ENCODE data around the gene REV3L. TPM values are rescaled to one million over a fixed set of nuclear protein-coding genes. Genes with fewer than 3 reads are reported as not detected.
A peak's percentile ranks its signal among the peaks of the same experiment; 100 is the strongest.

Gene REV3L
- polyA plus RNA-seq, 4 donors: 4.2 to 16.8 (median 8.4) TPM

GRCh38 chr6:111381728-111382127, 101.3 kb downstream of the REV3L start:
- peaks cover 3 to 24% (median 8%) of the 10 kb centered on the region in 3 donors for H3K36me3 ChIP-seq (ENCODE audit: control insufficient read depth in 3 of 3, insufficient read depth in 2 of 3, low read depth in 1 of 3, low read length in 3 of 3)
- FAIRE-seq: no peak
- DNase-seq: no peak
- H3K27me3 ChIP-seq (ENCODE audit: control insufficient read depth in 3 of 3, insufficient read depth in 3 of 3, low read length in 3 of 3): no peaks in the 10 kb centered on the region
- no peak overlapping the region for H3K4me3 ChIP-seq (ENCODE audit: low read depth in 1 of 3, low read length in 3 of 3)
- whole genome bisulfite sequencing, 3 donors: 86 to 92% (median 89%) methylated on average over 1 of the region's 1 CpG
- H3K9me3 ChIP-seq (ENCODE audit: control insufficient read depth in 2 of 2, insufficient read depth in 1 of 2, low read depth in 1 of 2, low read length in 1 of 2): no peaks in the 10 kb centered on the region
- H3K27ac ChIP-seq (ENCODE audit: low read depth in 1 of 3, low read length in 2 of 3): no peak overlapping the region
- H3K4me1 ChIP-seq (ENCODE audit: control insufficient read depth in 3 of 3, insufficient read depth in 2 of 3, low read depth in 1 of 3, low read length in 2 of 3): no peaks in the 10 kb centered on the region

GRCh38 chr6:111381123-111381522, 101.9 kb downstream of the REV3L start:
- Histone ChIP-seq H3K27me3 (ENCODE audit: control insufficient read depth in 3 of 3, insufficient read depth in 3 of 3, low read length in 3 of 3) (no peaks in the 10 kb centered on the region), H3K36me3 (ENCODE audit: control insufficient read depth in 3 of 3, insufficient read depth in 2 of 3, low read depth in 1 of 3, low read length in 3 of 3) (peaks cover 3 to 21% (median 8%) of the 10 kb centered on the region in 3 donors), H3K4me3 (ENCODE audit: low read depth in 1 of 3, low read length in 3 of 3) (no peak overlapping the region), H3K4me1 (ENCODE audit: control insufficient read depth in 3 of 3, insufficient read depth in 2 of 3, low read depth in 1 of 3, low read length in 2 of 3) (no peaks in the 10 kb centered on the region), H3K9me3 (ENCODE audit: control insufficient read depth in 2 of 2, insufficient read depth in 1 of 2, low read depth in 1 of 2, low read length in 1 of 2) (no peaks in the 10 kb centered on the region), H3K27ac (ENCODE audit: low read depth in 1 of 3, low read length in 2 of 3) (no peak overlapping the region)
- FAIRE-seq (peak; percentile 5), DNase-seq (peak; percentile 28 to 36)

- no peaks in the 10 kb centered on the region for H3K4me1 ChIP-seq (ENCODE audit: control insufficient read depth in 3 of 3, insufficient read depth in 2 of 3, low read depth in 1 of 3, low read length in 2 of 3)
- 96 to 100% (median 100%) methylated on average over 2 of the region's 2 CpGs for WGBS, 3 donors
- DNase-seq (no peak), FAIRE-seq (peak; percentile 41)
- peaks cover 3 to 21% (median 8%) of the 10 kb centered on the region in 3 donors for H3K36me3 ChIP-seq (ENCODE audit: control insufficient read depth in 3 of 3, insufficient read depth in 2 of 3, low read depth in 1 of 3, low read length in 3 of 3)
- H3K4me3 ChIP-seq (ENCODE audit: low read depth in 1 of 3, low read length in 3 of 3): no peak overlapping the region
- no peaks in the 10 kb centered on the region for H3K27me3 ChIP-seq (ENCODE audit: control insufficient read depth in 3 of 3, insufficient read depth in 3 of 3, low read length in 3 of 3)
- H3K27ac ChIP-seq (ENCODE audit: low read depth in 1 of 3, low read length in 2 of 3): no peak overlapping the region
- no peaks in the 10 kb centered on the region for H3K9me3 ChIP-seq (ENCODE audit: control insufficient read depth in 2 of 2, insufficient read depth in 1 of 2, low read depth in 1 of 2, low read length in 1 of 2)
Measured at GRCh38 chr6:111379831-111380230, 103.2 kb downstream of the REV3L start.

GRCh38 chr6:111379302-111379701, 103.7 kb downstream of the REV3L start:
- DNase-seq (no peak), FAIRE-seq (no peak)
- no peaks in the 10 kb centered on the region for H3K4me1 ChIP-seq (ENCODE audit: control insufficient read depth in 3 of 3, insufficient read depth in 2 of 3, low read depth in 1 of 3, low read length in 2 of 3)

GRCh38 chr6:111377558-111378120, 105.4 kb downstream of the REV3L start:
- 91 to 96% (median 94%) methylated on average over 2 of the region's 2 CpGs for WGBS, 3 donors
- Histone ChIP-seq H3K27ac (ENCODE audit: low read depth in 1 of 3, low read length in 2 of 3) (no peak overlapping the region), H3K4me3 (ENCODE audit: low read depth in 1 of 3, low read length in 3 of 3) (no peak overlapping the region), H3K27me3 (ENCODE audit: control insufficient read depth in 3 of 3, insufficient read depth in 3 of 3, low read length in 3 of 3) (no peaks in the 10 kb centered on the region), H3K4me1 (ENCODE audit: control insufficient read depth in 3 of 3, insufficient read depth in 2 of 3, low read depth in 1 of 3, low read length in 2 of 3) (no peaks in the 10 kb centered on the region), H3K9me3 (ENCODE audit: control insufficient read depth in 2 of 2, insufficient read depth in 1 of 2, low read depth in 1 of 2, low read length in 1 of 2) (no peaks in the 10 kb centered on the region), H3K36me3 (ENCODE audit: control insufficient read depth in 3 of 3, insufficient read depth in 2 of 3, low read depth in 1 of 3, low read length in 3 of 3) (peaks cover 3 to 18% (median 16%) of the 10 kb centered on the region in 3 donors)
- FAIRE-seq (peak; percentile 68), DNase-seq (no peak)

More at GRCh38 chr6:111379302-111379701, 103.7 kb downstream of the REV3L start:
- Histone ChIP-seq H3K9me3 (ENCODE audit: control insufficient read depth in 2 of 2, insufficient read depth in 1 of 2, low read depth in 1 of 2, low read length in 1 of 2) (no peaks in the 10 kb centered on the region), H3K27ac (ENCODE audit: low read depth in 1 of 3, low read length in 2 of 3) (no peak overlapping the region), H3K4me3 (ENCODE audit: low read depth in 1 of 3, low read length in 3 of 3) (no peak overlapping the region), H3K36me3 (ENCODE audit: control insufficient read depth in 3 of 3, insufficient read depth in 2 of 3, low read depth in 1 of 3, low read length in 3 of 3) (peaks cover 3 to 21% (median 8%) of the 10 kb centered on the region in 3 donors), H3K27me3 (ENCODE audit: control insufficient read depth in 3 of 3, insufficient read depth in 3 of 3, low read length in 3 of 3) (no peaks in the 10 kb centered on the region)

- Histone ChIP-seq H3K27me3 (ENCODE audit: control insufficient read depth in 3 of 3, insufficient read depth in 3 of 3, low read length in 3 of 3) (no peaks in the 10 kb centered on the region), H3K9me3 (ENCODE audit: control insufficient read depth in 2 of 2, insufficient read depth in 1 of 2, low read depth in 1 of 2, low read length in 1 of 2) (no peaks in the 10 kb centered on the region), H3K4me1 (ENCODE audit: control insufficient read depth in 3 of 3, insufficient read depth in 2 of 3, low read depth in 1 of 3, low read length in 2 of 3) (no peaks in the 10 kb centered on the region), H3K36me3 (ENCODE audit: control insufficient read depth in 3 of 3, insufficient read depth in 2 of 3, low read depth in 1 of 3, low read length in 3 of 3) (peaks cover 0 to 7% (median 5%) of the 10 kb centered on the region in 3 donors), H3K27ac (ENCODE audit: low read depth in 1 of 3, low read length in 2 of 3) (no peak overlapping the region), H3K4me3 (ENCODE audit: low read depth in 1 of 3, low read length in 3 of 3) (no peak overlapping the region)
- FAIRE-seq (no peak), DNase-seq (no peak)
- WGBS, 3 donors: 72 to 91% (median 84%) methylated on average over 9 of the region's 9 CpGs
Measured at GRCh38 chr6:111367393-111368088, 115.5 kb downstream of the REV3L start.

GRCh38 chr6:111361648-111362047, 121.4 kb downstream of the REV3L start:
- H3K9me3 ChIP-seq (ENCODE audit: control insufficient read depth in 2 of 2, insufficient read depth in 1 of 2, low read depth in 1 of 2, low read length in 1 of 2): no peaks in the 10 kb centered on the region
- no peak overlapping the region for H3K27ac ChIP-seq (ENCODE audit: low read depth in 1 of 3, low read length in 2 of 3)
- no peak overlapping the region for H3K4me3 ChIP-seq (ENCODE audit: low read depth in 1 of 3, low read length in 3 of 3)
- H3K4me1 ChIP-seq (ENCODE audit: control insufficient read depth in 3 of 3, insufficient read depth in 2 of 3, low read depth in 1 of 3, low read length in 2 of 3): peaks cover 0 to 3% (median 0%) of the 10 kb centered on the region in 3 donors
- 57 to 67% (median 61%) methylated on average over 5 of the region's 5 CpGs for WGBS, 3 donors
- FAIRE-seq (no peak), DNase-seq (peak; percentile 21 to 40)
- peaks cover 0 to 10% (median 9%) of the 10 kb centered on the region in 3 donors for H3K36me3 ChIP-seq (ENCODE audit: control insufficient read depth in 3 of 3, insufficient read depth in 2 of 3, low read depth in 1 of 3, low read length in 3 of 3)
- H3K27me3 ChIP-seq (ENCODE audit: control insufficient read depth in 3 of 3, insufficient read depth in 3 of 3, low read length in 3 of 3): no peaks in the 10 kb centered on the region

GRCh38 chr6:111358454-111358853, 124.6 kb downstream of the REV3L start:
- Histone ChIP-seq H3K36me3 (ENCODE audit: control insufficient read depth in 3 of 3, insufficient read depth in 2 of 3, low read depth in 1 of 3, low read length in 3 of 3) (peaks cover 0 to 10% (median 9%) of the 10 kb centered on the region in 3 donors), H3K9me3 (ENCODE audit: control insufficient read depth in 2 of 2, insufficient read depth in 1 of 2, low read depth in 1 of 2, low read length in 1 of 2) (no peaks in the 10 kb centered on the region), H3K4me1 (ENCODE audit: control insufficient read depth in 3 of 3, insufficient read depth in 2 of 3, low read depth in 1 of 3, low read length in 2 of 3) (peaks cover 0 to 6% (median 0%) of the 10 kb centered on the region in 3 donors), H3K27ac (ENCODE audit: low read depth in 1 of 3, low read length in 2 of 3) (no peak overlapping the region), H3K27me3 (ENCODE audit: control insufficient read depth in 3 of 3, insufficient read depth in 3 of 3, low read length in 3 of 3) (no peaks in the 10 kb centered on the region), H3K4me3 (ENCODE audit: low read depth in 1 of 3, low read length in 3 of 3) (no peak overlapping the region)
- DNase-seq: no peak
- FAIRE-seq: no peak
- 87 to 95% (median 90%) methylated on average over 1 of the region's 1 CpG for WGBS, 3 donors

Measured in small intestine (tissue), 7 donors.